Endothelial cell of umbilical vein (primary cell): ENCODE data around the gene GPD2. TPM values are rescaled to one million over a fixed set of nuclear protein-coding genes. Genes with fewer than 3 reads are reported as not detected.

Source experiments
- BruUV-seq: library from RNA; stranded (reverse); fragments of 400-500 nt; replicated peaks from 2 replicates; lab custom pipeline; 2021; lab: Mats Ljungman, UMichigan
- CTCF ChIA-PET: fragments of 300-600, 350-600 bp; sonication (Branson Sonifier 250); formaldehyde crosslinking; loops from one replicate; lab custom pipeline; 2021; ENCODE audit warnings: antibody characterized with exemption, inconsistent platforms; lab: Charles Lee
- POLR2A ChIA-PET: fragments of 300-600, 350-600 bp; sonication (Branson Sonifier 250); formaldehyde crosslinking; loops from one replicate; lab custom pipeline; 2021; ENCODE audit warnings: antibody characterized with exemption, inconsistent platforms; lab: Charles Lee
- DNase-seq: peaks from one replicate; pipeline ENCODE4 v3.0.0-alpha.2; 2011; ENCODE audit warnings: low read depth, low spot score
- FAIRE-seq: peaks from 2 replicates; lab custom pipeline; 2011; peaks lifted over from hg19 to GRCh38; lab: Jason Lieb, UNC
- H2AFZ ChIP-seq: 2 replicates; pipeline ENCODE4 v1.6.0; 2012; ENCODE audit warnings: low read depth, low read length, control low read depth, inconsistent platforms
- H3K27ac ChIP-seq: 2 replicates; pipeline ENCODE4 v1.5.1; 2011; ENCODE audit warnings: low read depth, mild to moderate bottlenecking, control low read depth, low read length, moderate library complexity; ENCODE audit not compliant: insufficient read depth
- H3K27me3 ChIP-seq, 2 experiments: 2 replicates each; pipeline versions ENCODE4 v1.6.0 to v1.6.1; 2011; ENCODE audit warnings: low read length in 2 of 2, mixed read lengths in 1 of 2; ENCODE audit not compliant: control insufficient read depth in 2 of 2, insufficient read depth in 2 of 2
- H3K36me3 ChIP-seq, 2 experiments: 2 replicates in 1 of 2; 3 replicates in 1 of 2; pipeline ENCODE4 v1.5.1; 2011; ENCODE audit warnings: low read length in 2 of 2, mild to moderate bottlenecking in 1 of 2, moderate library complexity in 1 of 2; ENCODE audit not compliant: control insufficient read depth in 2 of 2, insufficient read depth in 2 of 2; ENCODE audit errors: extremely low read depth in 1 of 2
- H3K4me1 ChIP-seq: 3 replicates; pipeline ENCODE4 v1.5.1; 2011; ENCODE audit warnings: mild to moderate bottlenecking, low read length; ENCODE audit not compliant: control insufficient read depth, insufficient read depth; ENCODE audit errors: extremely low read depth
- H3K4me2 ChIP-seq: 2 replicates; pipeline ENCODE4 v1.6.1; 2011; ENCODE audit warnings: low read length, control low read depth, mixed read lengths; ENCODE audit not compliant: insufficient read depth
- H3K4me3 ChIP-seq, 3 experiments: fragments of 200-600 bp in 1 of 3; sonication (generic), shearing (Covaris generic) in 1 of 3; replicated peaks in 1 of 3; 2 replicates each; pipeline ENCODE4 v1.5.1; 2011 to 2016; ENCODE audit warnings: control low read depth in 3 of 3, low read length in 3 of 3, mild to moderate bottlenecking in 2 of 3, inconsistent platforms in 1 of 3, low read depth in 1 of 3, moderate library complexity in 1 of 3; ENCODE audit not compliant: insufficient read depth in 1 of 3
- H3K79me2 ChIP-seq: 2 replicates; pipeline ENCODE4 v1.6.0; 2012; ENCODE audit warnings: low read length, inconsistent platforms; ENCODE audit not compliant: control insufficient read depth, insufficient read depth
- H3K9ac ChIP-seq: replicated peaks from 2 replicates; pipeline ENCODE3; 2011; ENCODE audit warnings: low read length, control low read depth; ENCODE audit not compliant: insufficient read depth; ENCODE audit errors: extremely low read depth
- H3K9me1 ChIP-seq: replicated peaks from 3 replicates; pipeline ENCODE4 v1.6.0; 2011; ENCODE audit warnings: mild to moderate bottlenecking, low read length; ENCODE audit not compliant: control insufficient read depth, insufficient read depth; ENCODE audit errors: extremely low read depth
- H3K9me3 ChIP-seq: replicated peaks from 2 replicates; pipeline ENCODE4 v1.5.1; 2012; ENCODE audit warnings: low read length, inconsistent platforms; ENCODE audit not compliant: control insufficient read depth, insufficient read depth
- H4K20me1 ChIP-seq: replicated peaks from 2 replicates; pipeline ENCODE3; 2011; ENCODE audit warnings: mild to moderate bottlenecking, low read length; ENCODE audit not compliant: control insufficient read depth, insufficient read depth; ENCODE audit errors: extremely low read depth
- CTCF ChIP-seq, 2 donors: IDR thresholded peaks; 1 replicate in 1 of 2; 2 replicates in 1 of 2; pipeline ENCODE4 v1.5.1; 2011; ENCODE audit warnings: low read length in 2 of 2, mild to moderate bottlenecking in 2 of 2, moderate library complexity in 2 of 2, control low read depth in 1 of 2, inconsistent platforms in 1 of 2, low read depth in 1 of 2; ENCODE audit not compliant: insufficient read depth in 1 of 2; ENCODE audit errors: extremely low read depth in 1 of 2
- EZH2 ChIP-seq: IDR thresholded peaks from 2 replicates; pipeline ENCODE4 v1.6.1; 2012; ENCODE audit warnings: borderline replicate concordance, low read depth, mild to moderate bottlenecking, moderate library complexity, low read length, inconsistent platforms; ENCODE audit not compliant: severe bottlenecking
- FOS ChIP-seq: IDR thresholded peaks from 2 replicates; pipeline ENCODE4 v1.6.1; 2011; ENCODE audit warnings: mild to moderate bottlenecking, low read length, moderate library complexity, borderline replicate concordance; ENCODE audit not compliant: insufficient read depth
- GATA2 ChIP-seq: IDR thresholded peaks from 2 replicates; pipeline ENCODE4 v1.7.0; 2011; ENCODE audit warnings: low read depth, mild to moderate bottlenecking, moderate library complexity, mixed read lengths, low read length; ENCODE audit not compliant: insufficient read length, insufficient read depth
- JUN ChIP-seq: IDR thresholded peaks from 2 replicates; pipeline ENCODE4 v1.6.1; 2011; ENCODE audit warnings: borderline replicate concordance, low read depth; ENCODE audit not compliant: insufficient read length, insufficient read depth
- MAX ChIP-seq: IDR thresholded peaks from 2 replicates; pipeline ENCODE4 v1.6.1; 2011; ENCODE audit not compliant: insufficient read depth, insufficient read length
- MYC ChIP-seq: IDR thresholded peaks from one replicate; pipeline ENCODE4 v1.6.1; 2011; ENCODE audit warnings: mild to moderate bottlenecking, low read depth, low read length
- POLR2A ChIP-seq: IDR thresholded peaks from 2 replicates; pipeline ENCODE4 v1.6.1; 2012; ENCODE audit warnings: low read depth, mild to moderate bottlenecking, control low read depth, low read length
- POLR2AphosphoS5 ChIP-seq: IDR thresholded peaks from 2 replicates; pipeline ENCODE4 v1.6.1; 2012; ENCODE audit warnings: low read depth, mild to moderate bottlenecking, control low read depth, low read length, moderate library complexity; ENCODE audit not compliant: insufficient read depth
- dilution Hi-C: fragments of 300-500 bp; cut with MboI; formaldehyde crosslinking; loops from one replicate; pipeline ENCODE4 v1.15.0; 2019; ENCODE audit warnings: low sequenced_read_pairs; ENCODE audit not compliant: extremely low pct_ligation_motif_present
- intact Hi-C: fragments of 100-400 bp; cut with micrococcal nuclease; formaldehyde crosslinking; loops from one replicate; pipeline ENCODE4 v1.10.0; 2022
- polyA plus RNA-seq, 4 experiments: library from polyadenylated mRNA; depleted of rRNA in 3 of 4; stranded (reverse) in 3 of 4; unstranded in 1 of 4; fragments of >200 nt; gene quantifications; 2 replicates each; pipeline versions ENCODE4 v1.2.1 to v1.2.3, GENCODE V29; 2011 to 2012; ENCODE audit warnings: missing spikeins in 1 of 4
- total RNA-seq: library from RNA; stranded (reverse); gene quantifications from 2 replicates; pipeline ENCODE4 v1.2.3, GENCODE V29; 2021

GPD2 gene
- total and polyA plus RNA-seq, 2 donors (not counting 3 experiments of a cell fraction or from before 2014, with no cell fraction given), result 6.6 to 37.0 TPM

DNA sequence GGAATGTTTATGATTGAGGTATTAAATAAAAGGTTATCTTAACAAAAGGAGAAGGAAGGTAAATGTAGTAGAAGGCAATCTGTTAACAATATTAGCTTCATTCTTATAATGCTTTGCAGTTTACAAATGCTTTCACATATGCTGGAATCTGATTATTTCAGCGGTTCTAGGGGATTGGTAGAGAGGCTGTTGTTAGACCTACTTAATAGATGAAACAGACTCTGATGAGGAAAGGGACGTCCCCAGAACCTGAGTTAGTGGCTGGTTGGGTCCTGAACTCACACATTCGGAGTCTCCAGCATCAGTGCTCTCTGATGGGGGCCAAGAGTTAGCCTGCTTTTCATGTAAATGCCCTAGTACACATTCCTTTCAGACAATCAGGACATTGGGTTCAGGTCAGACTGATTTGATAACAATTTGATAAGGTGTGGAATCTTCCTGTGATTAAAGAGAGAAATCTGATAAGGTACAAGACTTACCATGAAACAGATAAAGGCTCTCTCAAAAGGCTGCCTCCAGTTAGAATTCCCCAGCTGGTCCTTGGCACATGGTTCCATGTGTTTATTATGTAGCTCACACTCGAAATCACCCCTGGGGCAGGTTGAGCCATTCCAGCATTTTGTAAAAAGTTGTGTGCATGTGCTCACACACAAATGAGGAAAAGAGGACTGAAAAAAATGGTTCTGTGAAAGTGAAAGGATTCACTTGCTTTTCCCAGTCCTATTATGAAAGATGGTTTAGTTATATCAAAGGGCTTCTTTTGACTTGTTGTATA, 103.1 kb downstream of the GPD2 start:
- no peak overlapping the region for H3K4me2 ChIP-seq
- no peak overlapping the region for H2AFZ ChIP-seq
- ChIA-PET POLR2A (no interaction called here), CTCF (no interaction called here)
- H3K9me1 ChIP-seq, result no peaks in the 10 kb centered on the region
- DNase-seq (no peak), FAIRE-seq (no peak)
- no TSS peak for BruUV-seq
- intact Hi-C loops, result no loop called here
- no peak overlapping the region for H3K27ac ChIP-seq
- no peaks in the 10 kb centered on the region for H3K79me2 ChIP-seq
- H4K20me1 ChIP-seq, result no peaks in the 10 kb centered on the region
- H3K36me3 ChIP-seq, result no peaks in the 10 kb centered on the region
- TF ChIP-seq MYC, result no peak
- no peak for TF ChIP-seq FOS
- TF ChIP-seq MAX, result no peak
- TF ChIP-seq POLR2AphosphoS5, result no peak
- no peak for TF ChIP-seq EZH2
- TF ChIP-seq GATA2, result no peak
- TF ChIP-seq CTCF (IDR thresholded peaks at IDR 0.05; ENCODE audit: extremely low read depth in 1 of 2, insufficient read depth in 1 of 2, low read depth in 1 of 2, low read length in 2 of 2), result no peak
- TF ChIP-seq POLR2A, result no peak
- TF ChIP-seq JUN, result no peak
- H3K27me3 ChIP-seq, result no peaks in the 10 kb centered on the region
- H3K4me1 ChIP-seq, result no peaks in the 10 kb centered on the region
- H3K9me3 ChIP-seq, result no peaks in the 10 kb centered on the region
- dilution Hi-C loops, result no loop called here
- H3K4me3 ChIP-seq, result no peak overlapping the region
- H3K9ac ChIP-seq, result no peak overlapping the region
